ENCODE data around the gene MPPE1. TPM values are rescaled to one million over a fixed set of nuclear protein-coding genes. Genes with fewer than 3 reads are reported as not detected.

MPPE1 gene
- total RNA-seq, 1 donor from 2014 or later, result 24.6 TPM

DNA sequence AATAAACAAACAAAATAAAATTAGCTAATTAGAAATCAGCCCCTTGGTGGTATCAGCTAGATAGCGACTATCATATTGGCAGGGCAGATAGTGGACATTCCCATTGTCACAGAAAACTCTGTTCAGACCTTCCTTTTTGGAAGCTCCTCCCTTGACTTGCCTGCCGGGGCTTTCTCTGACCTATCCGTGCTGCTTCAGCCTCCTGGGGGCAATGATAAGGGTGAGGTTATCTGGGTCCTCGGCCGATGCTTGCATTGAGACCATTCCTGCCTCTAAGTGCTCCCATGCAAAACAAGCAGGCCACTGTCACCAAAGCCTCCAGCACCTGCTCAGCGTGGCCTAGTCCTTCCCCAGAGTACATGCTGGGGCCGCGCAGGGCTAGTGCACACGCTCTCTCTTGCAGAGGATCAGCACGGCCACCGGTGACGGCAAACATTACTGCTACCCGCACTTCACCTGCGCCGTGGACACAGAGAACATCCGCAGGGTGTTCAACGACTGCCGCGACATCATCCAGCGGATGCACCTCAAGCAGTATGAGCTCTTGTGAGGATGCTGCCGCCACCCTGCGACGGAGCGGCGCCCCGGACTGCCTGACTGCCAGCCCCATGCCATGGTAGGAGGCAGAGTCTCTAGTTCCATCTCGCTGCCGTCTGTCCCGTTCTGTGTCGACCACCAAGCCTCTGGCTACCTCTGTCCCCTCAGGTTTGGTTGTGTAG, 27.4 kb downstream of the MPPE1 start:
- intact Hi-C loops (cut with DNase I), result no loop called here
- Histone ChIP-seq H3K4me3 (no peak overlapping the region), H3K27ac (no peak overlapping the region), H3K9me3 (no peaks in the 10 kb centered on the region), H3K36me3 (peaks cover 0 to 20% of the 10 kb centered on the region in 2 donors), H3K27me3 (no peaks in the 10 kb centered on the region), H3K4me1 (no peaks in the 10 kb centered on the region)
- DNase-seq (ENCODE audit: extremely low spot score in 2 of 2), result no peak
- TF ChIP-seq POLR2A (IDR thresholded peaks at IDR 0.05) (no peak), POLR2AphosphoS5 (IDR thresholded peaks at IDR 0.05; ENCODE audit: insufficient read depth in 1 of 2, low read depth in 1 of 2) (no peak), CTCF (IDR thresholded peaks at IDR 0.05) (no peak)

DNA sequence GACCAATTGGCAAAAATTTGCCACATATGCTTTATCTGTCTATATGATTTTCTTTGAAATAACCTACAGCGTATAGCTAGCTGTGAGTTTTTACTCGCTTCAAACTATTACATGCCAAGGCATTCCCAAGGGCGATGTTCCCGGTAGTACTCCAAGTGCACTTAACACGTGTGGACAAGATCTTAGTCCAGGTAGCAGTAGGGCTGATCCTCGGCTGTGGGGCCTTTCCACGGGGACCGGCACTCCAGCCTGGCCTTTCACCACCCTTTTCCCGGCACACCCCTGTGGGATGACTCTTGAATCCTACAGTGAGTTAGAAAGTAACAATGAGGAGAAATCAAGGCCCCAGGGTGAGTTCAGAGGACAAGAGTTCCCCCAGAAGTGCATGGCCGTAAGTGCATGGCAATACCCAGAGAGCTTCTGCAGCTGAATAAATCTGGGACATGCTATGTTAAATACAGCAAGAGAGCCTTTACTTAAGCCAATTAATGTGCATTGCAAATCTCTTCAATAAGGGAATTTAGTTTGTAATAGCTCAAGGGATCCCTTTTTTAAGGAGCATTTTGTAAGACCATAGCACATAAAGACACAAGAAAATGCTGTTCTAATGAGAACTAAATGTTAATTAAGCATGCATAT, 30.5 kb downstream of the MPPE1 start:
- intact Hi-C loops (cut with DNase I), result no loop called here
- no peak for DNase-seq (ENCODE audit: extremely low spot score in 2 of 2)
- Histone ChIP-seq H3K27me3 (no peaks in the 10 kb centered on the region), H3K27ac (no peak overlapping the region), H3K4me1 (no peaks in the 10 kb centered on the region), H3K4me3 (no peak overlapping the region), H3K9me3 (no peaks in the 10 kb centered on the region), H3K36me3 (peaks cover 0 to 5% of the 10 kb centered on the region in 2 donors)
- TF ChIP-seq POLR2A (IDR thresholded peaks at IDR 0.05) (no peak), POLR2AphosphoS5 (IDR thresholded peaks at IDR 0.05; ENCODE audit: insufficient read depth in 1 of 2, low read depth in 1 of 2) (no peak), CTCF (IDR thresholded peaks at IDR 0.05) (no peak)

DNA sequence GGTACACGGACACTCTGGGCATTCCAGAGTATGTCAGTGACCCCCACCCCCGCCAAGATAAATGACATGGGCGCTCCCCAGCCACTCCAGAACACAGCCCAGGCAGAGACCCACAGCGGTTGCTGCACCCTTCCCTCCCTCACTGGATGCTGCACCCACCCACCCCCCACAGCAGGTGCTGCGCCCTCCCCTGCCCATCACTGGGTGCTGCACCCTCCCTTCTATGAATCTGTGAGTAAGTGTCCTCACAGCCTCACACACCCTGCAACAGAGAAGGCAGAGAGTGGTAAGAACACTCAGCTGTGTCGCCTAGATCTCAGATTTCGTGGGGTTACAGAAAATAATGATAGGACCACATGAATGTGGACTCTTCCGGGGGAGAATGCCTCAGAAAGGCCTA, 33.4 kb downstream of the MPPE1 start:
- no peak for DNase-seq (ENCODE audit: extremely low spot score in 2 of 2)
- intact Hi-C loops (cut with DNase I), result no loop called here
- Histone ChIP-seq H3K9me3 (no peaks in the 10 kb centered on the region), H3K4me1 (no peaks in the 10 kb centered on the region), H3K36me3 (peaks cover 0 to 5% of the 10 kb centered on the region in 2 donors), H3K27ac (no peak overlapping the region), H3K4me3 (no peak overlapping the region), H3K27me3 (no peaks in the 10 kb centered on the region)
- no peak for TF ChIP-seq POLR2A (IDR thresholded peaks at IDR 0.05)
- TF ChIP-seq POLR2AphosphoS5 (IDR thresholded peaks at IDR 0.05; ENCODE audit: insufficient read depth in 1 of 2, low read depth in 1 of 2), result no peak
- no peak for TF ChIP-seq CTCF (IDR thresholded peaks at IDR 0.05)

DNA sequence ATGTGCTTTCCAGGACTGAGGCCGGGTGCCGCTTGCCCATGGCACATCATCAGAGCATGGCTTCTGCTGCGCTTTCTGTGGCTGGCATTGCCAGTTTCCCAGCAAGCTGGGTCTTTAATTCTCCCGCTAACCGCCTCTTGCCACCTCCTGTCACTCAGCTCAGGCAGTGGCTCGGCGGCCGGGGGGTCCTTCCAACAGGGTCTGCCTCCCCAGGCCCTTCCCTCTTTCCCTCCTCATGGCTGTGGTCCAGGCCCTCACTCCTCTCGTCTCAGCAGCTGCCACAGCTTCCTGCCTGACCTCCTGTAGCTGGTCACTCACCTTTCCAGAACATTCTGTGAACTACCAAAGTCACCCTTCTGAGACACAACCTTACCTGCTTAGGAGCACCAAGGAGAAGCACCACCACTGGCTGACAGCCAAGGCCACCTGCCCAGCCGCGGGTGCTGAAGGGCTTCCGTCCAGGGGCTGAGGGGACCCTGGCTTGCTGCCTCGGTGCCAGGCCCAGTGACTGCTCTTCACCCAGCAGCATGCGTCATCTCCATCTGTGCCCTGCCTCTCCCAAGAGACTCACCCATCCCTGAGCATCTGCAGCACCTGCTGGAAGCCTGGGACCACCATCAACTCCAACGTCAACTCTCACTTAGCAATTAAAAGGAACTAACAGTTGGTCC, 34.3 kb downstream of the MPPE1 start:
- no peak for DNase-seq (ENCODE audit: extremely low spot score in 2 of 2)
- Histone ChIP-seq H3K4me1 (no peaks in the 10 kb centered on the region), H3K4me3 (no peak overlapping the region), H3K27me3 (no peaks in the 10 kb centered on the region), H3K27ac (no peak overlapping the region), H3K9me3 (no peaks in the 10 kb centered on the region), H3K36me3 (peaks cover 0 to 10% of the 10 kb centered on the region in 2 donors)
- TF ChIP-seq POLR2A (IDR thresholded peaks at IDR 0.05) (no peak), POLR2AphosphoS5 (IDR thresholded peaks at IDR 0.05; ENCODE audit: insufficient read depth in 1 of 2, low read depth in 1 of 2) (no peak), CTCF (IDR thresholded peaks at IDR 0.05) (no peak)
- intact Hi-C loops (cut with DNase I), result no loop called here

Measured in vagina (tissue), 2 donors.